NCI-H1930 (cell line): ENCODE data around the gene RNF157.
"Not testable (repeated sequence)": the region's sequence is repeated elsewhere in the genome, so short reads cannot be mapped to it uniquely, and the experiment has no call there.

Experiments
- DNase-seq, 2 experiments: peaks; one replicate each; lab custom pipeline; 2025; lab: John Stamatoyannopoulos, UW

The RNF157 gene

GRCh38 chr17:76254275-76254674, 14.0 kb upstream of the RNF157 start:
- DNase-seq, result no peak

DNA sequence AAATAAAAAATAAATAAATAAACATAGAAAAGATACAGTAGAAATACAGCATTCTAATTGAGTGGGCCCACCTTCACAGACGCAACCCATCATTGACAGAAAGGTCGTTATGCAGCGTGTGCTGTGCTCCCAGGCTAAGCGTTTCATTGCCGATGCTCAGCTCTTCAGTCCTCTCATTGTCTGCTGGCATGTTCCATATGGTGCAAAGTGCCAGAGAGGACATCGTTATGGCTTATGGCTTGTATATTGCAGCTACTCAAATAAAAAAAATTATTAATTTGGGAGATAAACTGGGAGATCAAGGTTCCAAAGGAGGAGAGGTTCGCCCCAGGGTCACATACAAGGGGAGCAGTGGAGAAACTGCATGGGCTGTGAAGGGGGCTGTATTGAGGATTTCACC, 13.5 kb upstream of the RNF157 start:
- DNase-seq, result no peak

- DNase-seq, result not testable (repeated sequence)
Measured at GRCh38 chr17:76252967-76253766, 12.9 kb upstream of the RNF157 start.

DNA sequence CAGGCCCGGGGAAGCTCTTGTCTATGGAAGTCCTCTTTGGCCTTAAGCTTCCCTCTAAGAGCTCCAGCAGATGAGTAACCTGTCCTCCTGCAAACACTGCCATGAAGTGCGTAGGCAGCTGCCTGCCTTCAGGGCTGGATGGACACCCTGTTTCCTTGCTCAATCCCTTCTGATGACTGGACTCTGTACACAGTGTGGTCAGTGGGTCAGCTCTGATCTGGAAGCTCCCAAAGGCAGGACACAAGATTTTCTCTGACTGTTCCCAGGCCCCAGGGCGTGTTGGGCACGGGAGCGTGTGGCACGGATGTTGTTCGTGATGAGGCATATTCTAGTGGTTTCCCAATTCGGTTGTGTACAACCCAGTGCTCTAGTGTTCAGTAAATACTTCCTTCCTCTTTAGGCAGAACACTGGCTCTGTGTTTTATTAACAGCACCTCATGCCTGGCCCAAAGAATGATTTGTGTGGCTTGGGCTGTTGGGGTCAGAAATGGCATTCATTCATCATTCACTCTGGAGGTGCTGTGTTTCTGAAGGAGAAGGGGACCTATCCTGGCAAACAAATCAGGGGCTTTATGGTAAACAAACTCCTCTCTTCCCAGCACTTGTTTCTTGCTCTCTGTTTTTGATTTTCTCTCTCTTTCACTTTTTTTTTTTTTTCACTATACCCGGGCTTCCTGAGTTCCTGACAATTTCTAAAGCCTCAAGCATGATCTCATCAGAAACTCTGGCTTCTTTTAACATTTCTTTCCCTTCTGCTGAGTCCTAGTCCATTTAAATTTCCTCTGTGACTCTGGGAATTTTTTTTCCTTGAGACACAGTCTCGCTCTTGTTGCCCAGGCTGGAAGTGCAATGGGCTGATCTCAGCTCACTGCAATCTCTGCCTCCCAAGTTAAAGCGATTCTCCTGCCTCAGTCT, 12.0 kb upstream of the RNF157 start:
- DNase-seq, result no peak

DNA sequence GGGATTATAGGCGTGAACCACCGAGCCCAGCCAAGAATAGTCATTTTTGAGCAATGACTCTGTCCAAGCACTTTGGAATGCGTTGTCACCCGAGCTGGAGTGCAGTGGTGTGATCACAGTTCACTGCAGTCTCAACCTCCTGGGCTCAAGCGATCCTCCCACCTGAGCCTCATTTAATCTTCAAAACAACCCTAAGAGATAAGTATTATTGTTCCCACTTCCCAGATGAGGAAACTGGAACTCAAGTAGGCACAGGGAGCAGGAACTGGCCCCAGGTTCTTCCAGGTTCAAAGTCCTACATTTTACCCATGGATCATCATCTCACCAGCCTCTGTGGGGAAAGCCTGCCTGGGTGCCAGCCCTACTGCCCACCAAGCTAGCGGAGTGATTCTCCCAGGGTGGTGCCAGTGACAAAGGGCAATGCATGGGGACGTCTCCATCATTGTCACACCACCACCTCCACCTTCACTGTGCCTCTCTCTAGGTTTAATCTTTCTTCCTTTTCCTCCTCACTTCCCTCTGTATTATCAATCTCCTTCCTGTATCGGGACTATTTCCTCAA, 11.3 kb upstream of the RNF157 start:
- no peak for DNase-seq

DNA sequence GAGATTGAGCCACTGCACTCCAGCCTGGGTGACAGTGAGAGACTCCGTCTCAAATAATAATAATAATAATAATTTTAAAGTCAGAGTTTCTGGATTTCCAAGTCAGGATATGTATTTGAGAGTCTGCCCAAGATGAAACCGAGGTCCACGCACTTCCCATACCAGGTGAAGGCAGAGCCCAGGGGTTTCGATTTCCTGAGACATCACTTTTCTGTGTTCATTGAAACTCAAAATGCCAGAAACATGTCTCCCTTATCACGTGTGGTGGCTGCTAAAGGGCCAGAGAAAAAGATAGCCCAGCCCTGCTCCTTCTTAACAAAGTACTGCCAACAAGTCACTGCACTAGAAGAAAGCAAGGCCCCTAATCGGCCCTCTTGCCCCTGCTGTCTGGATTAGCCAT, 9.8 kb upstream of the RNF157 start:
- no peak for DNase-seq

- DNase-seq, result no peak
Measured at GRCh38 chr17:76248013-76248782, 7.9 kb upstream of the RNF157 start.

GRCh38 chr17:76247304-76247703, 7.0 kb upstream of the RNF157 start:
- no peak for DNase-seq

DNA sequence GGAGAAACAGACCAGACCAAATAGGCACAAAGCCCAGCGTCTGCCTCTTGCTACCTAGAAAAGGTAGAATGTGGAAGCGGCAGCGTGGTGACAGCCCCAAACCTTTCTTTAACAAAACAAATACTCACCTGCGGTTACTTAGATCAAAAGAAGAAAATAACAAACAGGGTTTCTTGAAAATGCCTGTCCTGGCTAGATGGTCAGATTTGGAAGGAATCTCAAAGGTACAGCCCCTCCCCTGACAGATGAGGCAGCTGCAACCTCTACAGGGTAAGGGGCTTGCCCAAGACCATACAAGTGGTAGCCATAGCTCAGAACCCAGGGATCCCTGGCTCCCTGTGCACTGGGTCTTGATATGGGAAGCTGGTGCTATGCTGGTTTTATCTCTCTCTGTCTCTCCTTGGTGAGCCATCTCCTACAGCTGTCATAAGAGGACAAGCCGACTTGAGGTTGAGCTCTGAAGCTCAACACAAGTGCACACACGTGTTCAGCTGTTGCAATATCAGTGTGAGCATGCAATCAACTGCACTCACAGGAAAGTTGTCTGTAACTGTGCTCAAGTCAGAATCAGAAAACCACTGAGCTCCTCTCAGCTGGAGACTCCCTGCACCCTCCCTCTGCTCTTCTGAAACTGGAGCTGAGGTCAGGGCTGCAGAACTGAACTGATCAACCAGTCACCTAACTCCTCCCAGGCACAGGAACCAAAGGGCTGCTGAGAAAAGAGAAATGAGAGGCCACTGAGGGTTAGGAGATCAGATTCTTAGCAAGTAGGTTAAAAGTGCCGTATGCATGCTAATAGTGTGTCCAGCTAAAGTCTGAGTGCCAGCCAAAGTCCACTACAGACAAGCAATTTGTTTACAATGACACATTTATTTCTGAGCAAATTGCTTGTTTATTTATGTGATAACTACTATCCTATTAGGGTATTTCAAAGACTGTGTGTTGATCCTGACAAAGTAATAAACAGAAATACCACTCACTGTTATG, 6.1 kb upstream of the RNF157 start:
- DNase-seq, result no peak

GRCh38 chr17:76244721-76245120, 4.4 kb upstream of the RNF157 start:
- DNase-seq, result not testable (repeated sequence)

GRCh38 chr17:76243826-76244679, 3.8 kb upstream of the RNF157 start:
- DNase-seq, result no peak

GRCh38 chr17:76241691-76242255, 1.5 kb upstream of the RNF157 start:
- no peak for DNase-seq

DNA sequence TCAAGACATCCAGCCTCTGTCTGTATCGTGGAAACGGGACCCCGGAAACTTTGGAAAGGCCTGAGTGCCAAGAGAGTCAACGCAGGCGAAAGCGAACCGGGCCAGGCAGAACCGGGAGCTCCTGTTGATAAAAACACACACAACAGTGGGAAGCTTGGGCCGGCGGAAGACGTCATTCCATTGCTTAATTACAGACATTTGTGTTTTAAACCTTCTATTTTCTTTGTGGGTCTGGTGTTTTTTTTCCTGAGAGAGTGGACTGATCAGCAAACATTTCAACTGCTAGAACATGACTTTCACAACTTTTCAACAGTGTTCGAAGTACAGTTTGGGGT, 878 bp upstream of the RNF157 start:
- DNase-seq, result no peak

DNA sequence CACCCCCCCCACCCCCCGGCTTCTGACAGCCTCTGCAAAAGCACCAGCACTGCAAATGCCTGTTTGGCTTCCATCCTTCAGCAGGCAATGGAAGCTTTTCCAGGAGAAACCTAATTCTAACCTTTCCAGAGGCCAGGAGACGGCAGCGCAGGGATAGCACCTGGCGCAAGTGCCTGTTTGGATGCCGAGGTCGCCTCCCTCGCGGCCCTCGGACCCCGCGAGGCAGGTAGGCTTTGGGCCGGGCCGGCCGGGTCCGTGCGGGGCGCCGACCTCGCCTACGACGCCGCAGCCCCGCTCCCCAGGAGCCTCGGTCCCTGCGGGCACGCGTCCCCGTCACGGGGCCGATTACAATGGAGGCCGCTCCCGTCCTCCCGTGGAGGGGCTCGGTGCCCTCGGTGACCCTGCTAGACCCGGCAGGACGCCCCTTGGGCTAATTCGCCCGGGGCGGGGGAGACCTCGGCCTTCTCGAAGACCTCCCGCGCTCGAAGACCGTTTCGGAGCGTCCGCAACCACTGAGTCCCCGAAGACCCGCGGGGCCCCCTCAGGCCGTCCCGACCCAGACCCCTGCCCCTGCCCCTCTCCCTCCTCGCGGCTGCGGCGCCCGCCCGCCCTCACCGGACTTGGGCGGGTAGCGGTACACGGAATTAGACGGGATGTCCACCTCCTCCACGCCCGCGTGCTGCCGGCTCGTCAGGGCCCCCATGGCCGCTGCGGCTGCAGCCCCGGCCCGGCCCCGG, 587 bp downstream of the RNF157 start:
- no peak for DNase-seq

GRCh38 chr17:76238847-76239537, 1.3 kb downstream of the RNF157 start:
- no peak for DNase-seq

DNA sequence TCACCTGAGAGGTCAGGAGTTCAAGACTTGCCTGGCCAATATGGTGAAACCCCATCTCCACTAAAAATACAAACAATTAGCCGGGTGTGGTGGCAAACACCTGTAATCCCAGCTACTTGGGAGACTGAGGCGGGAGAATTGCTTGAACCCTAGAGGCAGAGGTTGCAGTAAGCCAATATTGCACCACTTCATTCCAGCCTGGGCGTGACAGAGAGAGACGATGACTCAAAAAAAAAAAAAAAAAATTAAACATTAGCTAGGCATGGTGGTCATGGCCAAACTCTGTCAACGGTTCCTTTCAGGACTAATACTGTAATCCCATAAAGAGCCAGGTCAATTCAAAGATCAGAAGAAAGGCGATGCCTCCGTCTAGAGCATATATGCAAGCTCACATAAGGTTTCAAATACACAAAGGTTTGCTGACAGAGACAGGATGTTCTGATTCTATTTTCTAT, 2.4 kb downstream of the RNF157 start:
- DNase-seq, result no peak

DNA sequence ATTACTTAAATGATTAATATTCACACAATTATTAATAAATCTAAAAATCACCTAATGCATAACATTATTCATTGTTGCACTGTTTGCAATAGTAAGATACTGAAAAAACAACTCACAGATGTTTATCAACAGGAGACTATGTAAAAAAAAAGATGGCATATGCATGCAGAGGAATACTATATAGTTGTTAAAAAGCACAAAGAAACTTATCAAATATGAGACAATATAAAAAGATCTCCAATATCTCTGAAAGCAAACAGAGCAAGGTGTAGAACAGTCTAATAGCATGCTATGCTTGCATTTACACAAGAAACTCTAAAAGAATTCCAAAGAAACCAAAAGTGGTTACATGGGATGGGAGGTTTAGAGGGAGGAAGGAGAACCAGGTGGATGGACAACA, 3.7 kb downstream of the RNF157 start:
- DNase-seq, result no peak

DNA sequence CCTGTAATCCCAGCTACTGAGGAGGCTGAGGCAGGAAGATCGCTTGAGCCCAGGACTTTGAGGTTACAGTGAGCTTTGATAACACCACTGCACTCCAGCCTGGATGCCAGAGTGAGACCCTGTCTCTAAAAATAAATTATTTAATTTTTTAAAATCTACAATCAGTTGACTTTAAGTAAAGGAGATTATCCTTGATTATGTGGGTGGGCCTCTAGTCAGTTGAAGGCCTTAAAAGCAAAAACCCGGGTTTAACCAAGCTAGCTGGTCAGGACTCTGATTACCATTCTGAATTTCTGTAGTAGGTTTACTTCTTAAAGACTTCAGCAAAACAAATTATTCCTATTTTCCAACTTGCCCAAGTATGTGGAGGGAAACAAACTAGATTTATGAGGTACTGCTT, 4.4 kb downstream of the RNF157 start:
- DNase-seq, result no peak
